GM12872 (cell line): ENCODE data around the gene ARRDC5.

Source experiments
- TF ChIP-seq, protein P1 (sequence below): IDR thresholded peaks from 3 replicates; pipeline ENCODE4 v1.5.1; 2011; ENCODE audit warnings: low read depth, mild to moderate bottlenecking, low read length, moderate library complexity; ENCODE audit not compliant: insufficient read depth

ARRDC5 gene

GRCh38 chr19:4878491-4878968, 24.2 kb downstream of the ARRDC5 start:
- TF ChIP-seq, protein P1, sequence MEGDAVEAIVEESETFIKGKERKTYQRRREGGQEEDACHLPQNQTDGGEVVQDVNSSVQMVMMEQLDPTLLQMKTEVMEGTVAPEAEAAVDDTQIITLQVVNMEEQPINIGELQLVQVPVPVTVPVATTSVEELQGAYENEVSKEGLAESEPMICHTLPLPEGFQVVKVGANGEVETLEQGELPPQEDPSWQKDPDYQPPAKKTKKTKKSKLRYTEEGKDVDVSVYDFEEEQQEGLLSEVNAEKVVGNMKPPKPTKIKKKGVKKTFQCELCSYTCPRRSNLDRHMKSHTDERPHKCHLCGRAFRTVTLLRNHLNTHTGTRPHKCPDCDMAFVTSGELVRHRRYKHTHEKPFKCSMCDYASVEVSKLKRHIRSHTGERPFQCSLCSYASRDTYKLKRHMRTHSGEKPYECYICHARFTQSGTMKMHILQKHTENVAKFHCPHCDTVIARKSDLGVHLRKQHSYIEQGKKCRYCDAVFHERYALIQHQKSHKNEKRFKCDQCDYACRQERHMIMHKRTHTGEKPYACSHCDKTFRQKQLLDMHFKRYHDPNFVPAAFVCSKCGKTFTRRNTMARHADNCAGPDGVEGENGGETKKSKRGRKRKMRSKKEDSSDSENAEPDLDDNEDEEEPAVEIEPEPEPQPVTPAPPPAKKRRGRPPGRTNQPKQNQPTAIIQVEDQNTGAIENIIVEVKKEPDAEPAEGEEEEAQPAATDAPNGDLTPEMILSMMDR = no peak

- TF ChIP-seq, protein P1 = no peak
Observed at GRCh38 chr19:4877753-4878490, 24.8 kb downstream of the ARRDC5 start.

GRCh38 chr19:4873930-4874329, 28.8 kb downstream of the ARRDC5 start:
- TF ChIP-seq, protein P1 = no peak

DNA sequence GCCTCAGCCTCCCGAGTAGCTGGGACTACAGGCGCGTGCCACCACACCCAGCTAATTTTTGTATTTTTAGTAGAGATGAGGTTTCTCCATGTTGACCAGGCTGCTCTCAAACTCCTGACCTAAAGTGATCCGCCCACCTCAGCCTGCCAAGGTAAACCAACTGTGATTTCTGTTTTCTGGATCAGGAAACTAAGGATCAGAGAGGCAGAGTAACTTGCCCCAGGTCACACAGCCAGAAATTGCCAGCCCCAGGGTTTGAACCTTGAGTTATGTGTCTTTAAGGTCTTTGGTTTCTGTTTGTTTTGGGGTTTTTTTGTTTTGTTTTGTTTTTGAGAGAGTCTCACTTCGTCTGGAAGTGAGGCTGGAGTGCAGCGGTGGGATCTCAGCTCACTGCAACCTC, 31.0 kb downstream of the ARRDC5 start:
- TF ChIP-seq, protein P1 = no peak

DNA sequence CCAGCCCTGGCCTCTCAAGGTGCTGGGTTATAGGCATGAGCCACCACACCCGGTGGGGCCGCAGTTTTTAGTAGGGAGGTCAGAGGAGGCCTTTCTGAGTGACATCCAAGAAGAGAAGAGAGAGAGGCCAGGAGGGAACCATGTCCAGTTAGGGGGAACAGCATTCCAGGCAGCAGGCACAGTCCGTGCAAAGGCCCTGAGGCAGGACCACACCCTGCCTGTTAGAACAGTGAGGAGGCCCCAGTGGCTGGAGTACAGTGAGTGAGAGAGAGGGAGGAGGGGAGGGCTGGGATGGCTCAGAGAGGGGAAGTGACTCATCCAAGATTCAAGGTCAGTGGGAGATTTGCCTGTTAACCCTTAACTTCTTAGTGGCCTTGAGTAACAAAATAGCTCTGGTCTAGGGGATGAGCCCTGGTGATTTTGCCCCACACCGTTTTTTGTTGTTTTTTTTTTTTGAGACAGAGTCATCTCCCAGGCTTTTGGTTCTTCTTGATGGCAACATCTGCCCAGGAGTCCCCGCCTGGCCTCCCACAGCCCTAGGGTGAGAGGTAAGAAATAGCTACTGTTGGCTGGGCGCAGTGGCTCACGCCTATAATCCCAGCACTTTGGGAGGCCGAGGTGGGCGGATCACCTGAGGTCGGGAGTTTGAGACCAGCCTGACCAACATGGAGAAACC, 32.5 kb downstream of the ARRDC5 start:
- TF ChIP-seq, protein P1 = no peak

DNA sequence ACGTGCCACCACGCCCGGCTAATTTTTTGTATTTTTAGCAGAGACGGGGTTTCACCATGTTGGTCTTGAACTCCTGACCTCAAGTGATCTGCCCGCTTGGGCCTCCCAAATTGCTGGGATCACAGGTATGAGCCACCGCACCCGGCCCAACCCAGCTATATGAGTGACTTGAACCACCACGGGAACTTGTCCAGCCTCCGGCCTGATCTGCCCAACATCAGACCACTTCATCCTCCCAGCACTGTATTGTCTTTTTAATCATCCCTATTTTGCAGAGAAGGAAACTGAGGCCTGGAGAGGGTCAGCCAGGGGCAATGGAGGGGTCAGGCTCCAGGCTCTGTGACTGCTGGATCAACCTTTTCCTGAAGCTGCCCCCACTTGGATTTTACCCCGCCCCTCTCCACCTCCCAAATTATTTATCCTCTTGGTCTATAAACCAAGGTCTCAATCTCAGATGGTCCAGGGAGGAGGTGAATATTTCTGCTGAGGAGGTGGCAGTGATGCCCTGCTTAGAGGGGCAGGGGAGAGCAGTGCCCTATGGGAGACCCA, 34.3 kb downstream of the ARRDC5 start:
- TF ChIP-seq, protein P1 = no peak

DNA sequence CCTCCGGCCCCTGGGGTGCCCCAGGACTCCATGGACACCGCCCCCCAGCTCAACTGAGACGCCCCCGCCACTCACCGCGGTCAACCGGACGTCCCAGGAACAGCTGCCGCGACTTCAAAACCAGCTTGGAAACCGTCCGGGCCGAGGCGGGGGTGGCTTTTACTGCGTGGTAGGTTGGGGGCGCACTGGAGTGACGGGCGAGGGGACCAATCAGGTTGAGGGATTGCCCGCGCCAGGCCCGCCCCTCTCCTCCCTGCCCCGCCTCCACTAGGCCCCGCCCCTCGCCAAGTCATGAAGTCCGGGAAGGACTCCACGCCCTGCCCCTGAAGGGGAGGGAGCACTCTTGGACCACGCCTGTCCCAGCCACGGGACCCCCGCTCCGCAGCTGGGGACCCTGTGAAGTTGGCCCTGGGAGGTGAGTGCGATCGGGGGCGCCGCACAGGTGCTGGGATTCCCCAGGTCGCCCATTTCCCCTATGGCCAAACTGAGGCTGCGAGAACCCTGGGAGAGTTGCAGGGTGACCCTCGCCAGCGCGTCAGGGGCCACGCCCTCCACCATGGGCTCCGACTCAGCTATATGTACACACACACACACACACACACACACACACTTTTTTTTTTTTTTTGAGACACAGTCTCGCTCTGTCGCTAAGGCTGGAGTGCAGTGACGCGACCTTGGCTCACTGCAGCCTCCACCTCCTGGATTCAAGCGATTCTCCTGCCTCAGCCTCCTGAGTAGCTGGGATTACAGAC, 35.0 kb downstream of the ARRDC5 start, which contains the start of gene PLIN3:
Gene PLIN3, minus strand, starts transcription at position 134 of the 752 bp plus-strand sequence. CDS start 6,273 bp downstream, outside the sequence.
- TF ChIP-seq, protein P1 = no peak
